KG1 (cell line): ENCODE results near the gene FGGY.

Experiments
- DNase-seq: peaks from one replicate; lab custom pipeline; 2025; lab: John Stamatoyannopoulos, UW

FGGY gene

DNA sequence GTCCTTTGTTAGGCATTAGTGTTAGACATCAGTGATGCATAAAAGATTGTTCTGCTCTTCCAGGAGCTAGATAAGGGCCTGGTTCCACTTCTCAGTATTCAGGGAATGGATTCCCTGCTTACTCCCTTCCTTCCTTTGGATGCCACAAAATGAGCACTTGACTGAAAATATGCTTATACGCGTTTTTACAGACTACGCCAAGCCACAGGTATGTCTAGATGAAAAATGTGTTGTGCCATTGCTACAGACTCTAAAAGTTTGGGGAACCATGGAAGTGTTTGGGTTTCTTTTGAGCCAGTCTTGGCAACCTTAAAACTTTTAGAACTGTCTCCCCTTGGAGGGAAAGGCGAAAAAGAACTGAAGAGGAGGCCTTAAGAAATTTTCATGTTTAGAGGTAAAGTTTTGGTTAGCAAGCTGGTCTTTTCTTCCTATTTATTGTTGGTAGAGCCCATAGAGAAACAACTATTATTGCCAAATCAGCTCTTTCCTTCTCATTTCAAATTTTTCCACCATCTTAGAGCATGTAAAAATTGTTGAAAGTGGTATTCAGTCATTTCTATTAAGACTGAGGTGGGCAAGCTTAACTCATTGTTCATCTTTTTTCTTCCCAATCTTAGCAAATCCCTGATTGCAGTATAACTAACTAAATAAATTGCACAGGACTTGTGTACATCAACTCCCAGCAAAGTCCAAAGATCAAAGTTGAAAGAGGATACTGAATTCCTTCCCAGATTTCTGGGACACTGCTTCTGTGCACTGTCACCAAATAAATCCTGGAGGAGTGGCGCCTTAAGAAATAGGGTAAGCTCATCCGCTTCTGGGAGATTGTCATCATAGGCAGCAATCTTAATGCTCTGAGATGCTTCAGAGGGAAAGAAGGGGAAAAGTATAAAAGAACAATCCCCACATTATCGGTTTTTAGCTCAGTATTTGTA lies 18.9 kb downstream of the FGGY start:
- DNase-seq, result no peak

DNA sequence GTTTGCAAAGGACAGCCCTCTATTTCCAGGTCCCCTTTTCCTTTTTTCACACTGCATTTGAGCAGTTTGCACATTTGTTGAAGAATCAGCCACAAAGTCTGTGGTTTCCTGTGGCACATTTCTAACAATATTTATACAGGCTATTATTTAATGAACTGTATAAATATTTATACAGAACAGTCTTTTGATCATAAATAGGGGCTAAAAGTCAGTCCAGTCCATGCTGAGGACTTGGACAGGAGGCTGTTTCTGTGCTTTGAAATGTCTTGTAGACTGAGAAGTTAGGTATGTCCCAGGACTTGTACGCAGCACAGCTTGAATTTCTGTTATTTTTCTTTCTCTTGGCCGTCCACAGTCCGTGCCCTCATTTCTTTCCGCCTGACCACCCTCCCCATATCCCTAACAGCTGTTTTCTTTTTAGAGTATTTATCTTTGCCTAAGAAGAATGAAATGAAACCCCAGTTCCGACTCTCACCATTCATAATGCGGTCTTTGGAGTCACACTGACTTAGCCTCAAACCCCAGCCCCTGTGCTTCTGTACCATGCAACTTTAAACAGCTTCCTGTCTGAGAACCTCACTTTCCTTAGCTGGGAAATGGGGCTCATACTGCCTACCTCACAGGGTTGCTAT lies 19.7 kb downstream of the FGGY start:
- DNase-seq, result no peak

DNA sequence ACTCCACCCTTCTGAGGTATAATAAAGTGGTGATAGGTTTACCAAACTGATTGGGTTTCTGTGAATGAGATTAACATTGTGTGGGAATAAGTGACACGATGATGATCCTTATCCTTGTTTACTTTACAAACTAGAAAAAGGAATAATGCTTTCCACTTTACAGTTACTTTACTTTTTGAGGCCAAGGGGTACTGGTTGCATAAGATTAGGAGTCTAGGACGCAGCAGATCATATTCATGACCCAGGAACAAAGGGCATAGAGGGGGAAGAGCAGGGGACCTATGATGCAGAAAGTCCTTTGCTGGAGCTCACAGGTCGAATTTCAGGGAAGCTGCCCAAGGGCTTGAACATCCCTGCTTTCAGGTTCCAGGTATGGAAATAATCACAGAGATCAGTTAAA lies 20.4 kb downstream of the FGGY start:
- DNase-seq, result no peak

DNA sequence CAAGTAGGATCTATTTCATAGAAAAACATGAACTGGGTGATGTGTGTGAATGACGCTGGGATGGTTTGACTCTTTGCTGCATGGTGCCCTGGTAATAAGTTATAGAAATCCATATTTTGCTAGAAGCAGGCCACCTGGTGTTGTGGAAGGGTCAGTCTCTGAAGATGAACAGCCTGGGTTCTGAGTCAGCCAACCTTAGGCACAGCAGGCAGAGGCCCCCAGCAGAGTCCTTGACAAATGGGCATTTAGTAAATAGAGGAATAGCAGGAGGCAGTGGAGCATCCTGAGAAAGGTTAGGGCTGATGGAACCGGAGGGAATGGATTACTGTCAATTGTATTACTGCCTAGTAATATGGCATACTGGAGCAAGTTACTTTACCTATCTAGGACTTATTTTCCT lies 20.9 kb downstream of the FGGY start:
- no peak for DNase-seq

DNA sequence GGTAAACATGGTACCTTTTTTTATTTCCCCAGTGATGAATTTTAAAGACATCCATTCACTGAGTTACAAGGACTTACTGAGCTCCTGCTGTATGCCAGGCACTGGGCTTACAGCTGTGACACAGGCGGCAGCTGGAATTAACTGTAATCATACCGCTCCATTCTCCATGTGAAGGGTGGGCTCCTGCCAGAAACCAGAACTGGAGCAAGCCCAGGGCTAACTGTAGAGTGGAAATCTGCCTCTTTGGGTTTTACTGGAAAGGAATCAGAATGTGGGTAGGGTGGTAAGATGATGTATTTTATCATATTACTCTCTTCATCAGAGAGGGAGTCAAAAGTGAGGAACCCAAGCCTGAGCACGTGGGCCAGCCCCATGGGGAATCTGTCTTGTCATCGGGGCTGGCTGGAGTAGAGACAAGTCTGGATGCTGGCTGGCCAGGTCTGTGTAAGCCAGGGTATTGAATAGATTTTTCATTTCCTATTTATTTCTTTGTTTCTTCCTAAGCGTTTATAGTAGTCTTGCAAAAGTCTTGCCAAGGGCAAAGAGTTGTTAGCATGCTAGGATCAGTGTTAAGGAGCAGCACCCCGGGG lies 21.5 kb downstream of the FGGY start:
- no peak for DNase-seq

GRCh38 chr1:59322394-59322793 lies 25.5 kb downstream of the FGGY start:
- DNase-seq, result no peak

DNA sequence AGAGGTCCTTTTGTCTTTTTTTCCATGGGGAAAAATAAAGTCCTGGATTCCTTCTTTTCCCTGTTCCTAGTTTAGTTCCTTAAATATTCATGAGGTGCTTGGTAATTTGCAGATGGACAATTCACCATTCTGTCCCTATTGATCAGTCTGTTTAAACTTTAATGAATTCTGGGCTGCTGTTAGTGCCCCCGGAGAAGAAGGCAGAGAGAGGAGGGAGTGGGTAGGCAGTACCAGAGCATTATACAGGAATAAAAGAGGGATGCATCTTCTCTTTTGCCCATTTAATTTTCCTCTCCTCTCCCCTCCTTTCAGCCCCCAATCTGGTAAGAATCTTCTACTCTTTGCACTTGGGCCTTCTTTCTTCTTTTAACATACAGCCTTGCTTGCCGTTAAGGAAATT lies 25.9 kb downstream of the FGGY start:
- DNase-seq, result no peak

GRCh38 chr1:59323879-59324278 lies 27.0 kb downstream of the FGGY start:
- DNase-seq, result no peak

DNA sequence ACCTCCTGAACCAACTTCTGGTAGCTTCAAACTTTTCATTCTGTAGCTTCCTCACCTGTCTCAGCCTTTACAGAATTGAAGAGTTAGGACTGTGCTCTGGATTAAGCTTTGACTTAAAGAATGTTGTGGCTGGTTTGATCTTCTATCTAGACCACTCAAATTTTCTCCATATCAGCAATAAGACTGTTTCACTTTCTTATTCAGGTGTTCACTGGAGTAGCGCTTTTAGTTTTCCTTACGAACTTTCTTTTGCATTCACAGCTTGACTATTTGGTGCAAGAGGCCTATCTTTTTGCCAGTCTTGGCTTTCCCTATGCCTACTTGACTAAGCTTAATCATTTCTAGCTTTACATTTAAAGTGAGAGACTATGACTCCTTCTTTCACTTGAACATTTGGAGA lies 31.5 kb downstream of the FGGY start:
- no peak for DNase-seq

DNA sequence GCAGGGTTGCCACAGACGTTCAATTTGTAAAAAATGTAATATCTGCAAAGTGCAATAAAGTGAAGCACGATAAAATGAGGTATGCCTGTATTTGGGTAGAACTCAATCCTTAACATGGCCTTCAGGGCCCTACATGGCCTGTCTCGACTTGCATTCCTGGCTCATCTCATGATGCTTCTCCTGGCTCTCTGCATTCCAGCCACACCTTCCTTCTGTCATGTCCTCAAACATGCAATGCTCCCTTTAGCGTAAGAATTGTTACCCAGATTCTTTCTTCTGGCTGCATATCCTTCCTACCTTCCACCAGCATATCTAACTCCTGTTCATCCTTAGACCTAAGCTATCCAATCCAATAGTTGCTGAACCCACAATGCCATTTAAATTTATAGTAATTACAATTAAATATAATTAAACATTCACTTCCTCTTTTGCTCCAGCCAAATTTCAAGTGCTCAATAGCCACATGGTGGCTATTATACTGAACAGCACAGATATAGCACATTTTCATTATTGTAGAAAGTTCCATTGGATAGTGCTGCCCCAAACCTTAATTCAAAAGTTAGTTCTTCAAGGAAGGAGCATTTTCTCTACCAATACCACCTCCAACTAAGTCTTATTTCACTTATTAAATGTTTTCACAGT lies 32.6 kb downstream of the FGGY start:
- DNase-seq, result no peak

DNA sequence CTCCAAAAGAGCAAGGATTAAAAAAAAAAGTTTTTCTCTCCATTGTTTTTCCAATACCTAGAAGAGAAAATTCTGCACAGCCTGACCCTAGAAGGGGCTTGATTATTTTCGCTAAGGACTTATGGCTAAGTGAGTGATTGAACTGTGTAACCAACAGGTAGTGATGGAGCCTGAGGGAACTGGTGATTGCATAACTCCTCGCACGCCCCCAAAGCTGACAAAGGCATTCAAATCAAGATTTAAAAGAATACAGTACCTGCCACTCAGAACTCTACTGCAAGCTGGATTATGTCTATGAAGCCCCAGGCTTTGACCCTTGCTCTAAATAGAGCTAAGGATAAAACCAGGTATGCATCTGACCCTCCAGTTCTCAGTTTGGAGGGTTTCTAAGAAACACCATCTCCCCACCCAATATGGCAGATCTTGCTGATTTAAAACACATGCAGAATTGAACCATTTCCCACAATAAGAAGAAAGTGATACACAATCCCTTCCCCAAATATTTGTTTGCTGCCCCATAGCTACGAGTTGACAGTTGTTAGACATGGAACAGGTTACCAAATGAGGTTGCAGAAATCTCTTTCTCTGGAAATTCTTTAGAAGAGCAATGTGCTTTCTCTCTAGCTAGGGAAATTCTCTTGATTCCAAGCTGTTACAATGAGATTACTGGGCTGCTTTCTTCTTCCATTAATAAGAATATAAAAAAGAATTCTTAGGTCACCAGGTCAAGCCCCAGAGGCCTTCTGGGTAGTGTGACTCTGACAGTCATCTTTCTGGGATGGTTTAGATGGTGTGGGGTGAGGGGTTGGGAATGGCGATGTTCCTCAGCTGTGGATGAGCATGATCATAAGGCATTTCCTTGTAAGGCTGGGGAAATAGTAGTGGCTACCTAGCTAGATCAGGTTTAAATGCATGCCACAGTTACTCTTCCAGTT lies 35.1 kb downstream of the FGGY start:
- DNase-seq, result no peak

DNA sequence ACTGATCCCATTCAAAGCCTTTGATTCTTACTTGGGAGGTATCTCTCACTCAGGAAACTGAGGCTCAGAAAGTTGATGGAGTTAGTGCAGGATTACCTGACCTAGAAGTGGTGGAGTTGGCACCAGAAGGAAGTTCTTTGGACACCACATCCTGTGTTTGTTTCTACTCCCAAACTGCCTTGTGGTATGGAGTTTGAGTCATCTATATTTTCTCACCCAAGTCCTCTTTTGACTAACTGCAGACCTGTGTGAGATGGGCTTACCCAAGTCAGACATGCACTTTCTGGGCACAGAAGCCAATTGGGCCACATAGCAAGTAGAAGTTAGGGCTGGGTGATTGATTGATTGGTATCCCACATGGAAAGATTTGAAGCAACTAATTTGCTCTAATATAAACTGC lies 36.1 kb downstream of the FGGY start:
- DNase-seq, result no peak

DNA sequence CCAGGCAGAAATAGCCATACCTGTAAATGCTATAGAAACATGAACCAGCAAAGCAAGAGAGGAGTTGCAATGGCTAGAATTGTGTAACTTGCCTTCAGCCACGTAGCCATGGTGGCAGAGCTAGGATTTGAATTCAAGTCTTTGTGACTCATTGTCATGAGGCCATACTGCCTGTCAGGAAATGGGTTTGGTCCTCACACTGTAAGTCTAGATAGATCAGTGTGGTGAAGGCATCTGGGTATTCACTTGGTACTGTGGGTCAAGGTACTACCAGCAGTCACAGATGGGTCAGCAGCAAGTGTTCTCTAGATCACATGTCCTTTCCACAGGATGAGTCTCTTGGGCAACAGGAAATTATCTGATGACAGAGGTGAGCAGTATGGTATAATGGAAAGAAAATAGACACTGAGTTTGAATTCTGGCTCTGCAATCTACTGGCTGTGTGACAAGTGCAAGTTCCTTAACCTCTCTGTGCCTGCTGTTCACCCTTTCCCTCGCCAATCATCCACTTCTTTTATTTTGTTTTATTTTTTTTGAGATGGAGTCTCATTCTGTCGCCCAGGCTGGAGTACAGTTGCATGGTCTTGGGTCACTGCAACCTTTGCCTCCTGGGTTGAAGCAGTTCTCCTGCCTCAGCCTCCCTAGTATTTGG lies 36.9 kb downstream of the FGGY start:
- DNase-seq, result no peak

GRCh38 chr1:59340411-59341307 lies 43.8 kb downstream of the FGGY start:
- no peak for DNase-seq

GRCh38 chr1:59342801-59343575 lies 46.1 kb downstream of the FGGY start:
- no peak for DNase-seq

- no peak for DNase-seq
Observed at GRCh38 chr1:59343576-59343840, 46.6 kb downstream of the FGGY start.

DNA sequence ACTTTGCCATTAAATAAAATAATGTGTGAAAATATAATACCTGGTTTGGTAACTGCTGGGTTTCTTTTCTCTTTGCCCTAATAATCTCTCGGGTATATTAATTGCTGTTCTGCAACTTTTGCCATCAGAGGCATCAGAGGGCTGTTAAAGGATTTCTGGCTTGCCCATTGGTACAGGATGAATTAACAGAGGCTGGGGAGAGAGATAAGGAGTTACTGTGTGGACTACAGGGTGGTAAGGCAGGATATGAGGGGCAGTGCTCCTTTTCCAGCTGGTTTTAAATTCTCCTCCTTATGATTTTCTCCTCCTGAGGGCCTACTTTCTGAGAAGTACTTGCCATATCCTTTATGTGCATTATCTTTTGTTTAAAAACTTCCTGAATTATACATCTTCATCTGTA lies 48.3 kb downstream of the FGGY start:
- no peak for DNase-seq

GRCh38 chr1:59346429-59346828 lies 49.5 kb downstream of the FGGY start:
- DNase-seq, result no peak

DNA sequence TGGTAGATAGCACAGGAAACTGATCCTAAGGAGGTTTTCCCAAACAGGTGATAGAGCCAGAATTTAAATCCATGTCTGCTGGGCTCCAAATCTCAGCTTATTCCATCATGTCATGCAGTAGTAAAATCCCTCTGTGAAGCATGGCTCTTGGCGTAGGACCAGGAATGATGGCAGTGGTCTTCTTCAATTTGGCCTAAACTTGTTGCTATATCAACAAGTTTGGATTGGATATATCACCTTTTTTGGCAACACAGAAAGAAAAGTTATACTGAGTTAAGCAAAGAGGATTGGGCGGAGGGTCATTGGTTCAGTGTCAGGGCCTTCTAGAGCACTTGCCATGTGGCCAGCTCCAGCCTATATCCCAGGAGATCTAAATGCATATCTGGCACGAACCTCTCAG lies 52.2 kb downstream of the FGGY start:
- no peak for DNase-seq

DNA sequence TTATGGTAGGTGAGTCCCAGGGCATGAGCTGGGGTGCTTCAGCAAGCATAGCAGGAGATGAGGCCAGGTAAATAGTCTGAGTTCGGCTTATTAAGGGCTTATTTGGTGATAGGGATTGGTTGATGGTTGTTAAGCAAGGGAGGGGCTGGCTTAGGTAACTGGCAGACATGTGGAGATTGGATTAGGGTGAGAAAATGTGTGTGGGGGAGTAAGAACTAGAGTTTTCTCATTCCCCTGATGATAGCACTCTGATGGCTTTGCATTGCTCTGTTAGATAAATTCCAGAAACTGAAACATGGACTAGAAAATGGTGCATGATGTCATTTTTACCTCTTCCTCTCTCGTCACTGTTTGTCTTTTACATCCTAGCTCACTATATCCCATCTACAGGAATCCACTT lies 53.6 kb downstream of the FGGY start:
- no peak for DNase-seq
